ENCODE measurements around the gene CERT1.
A peak's percentile ranks its signal among the peaks of the same experiment; 100 is the strongest.
"Not testable (repeated sequence)": the region's sequence is repeated elsewhere in the genome, so short reads cannot be mapped to it uniquely, and the experiment has no call there.

Gene CERT1

GRCh38 chr5:75355236-75355635, 156.2 kb downstream of the CERT1 start:
- DNase-seq (ENCODE audit: low read depth, low spot score) = no peak

GRCh38 chr5:75351139-75351926, 160.1 kb downstream of the CERT1 start:
- DNase-seq (ENCODE audit: low read depth, low spot score) = no peak

DNA sequence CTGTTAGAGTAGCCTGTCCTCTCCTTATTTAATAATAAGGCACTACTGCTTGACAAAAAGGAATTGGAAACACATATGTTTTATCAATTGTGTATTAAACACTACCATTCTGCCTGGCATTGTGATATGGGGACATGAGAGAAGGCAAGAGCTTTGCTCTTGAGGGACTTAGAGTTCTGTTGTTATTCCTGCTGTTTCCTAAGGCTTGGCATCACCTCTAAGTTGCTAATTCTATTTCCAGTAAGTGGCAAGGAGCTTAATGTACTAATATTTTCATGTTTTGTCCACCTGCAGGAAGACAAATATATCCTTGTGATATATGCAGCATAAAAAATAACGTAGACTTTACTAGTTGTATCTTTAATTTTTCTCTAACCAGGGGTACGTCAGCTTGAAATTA, 161.8 kb downstream of the CERT1 start:
- DNase-seq (ENCODE audit: low read depth, low spot score) = no peak

- DNase-seq (ENCODE audit: low read depth, low spot score) = no peak
Measured at GRCh38 chr5:75348241-75348640, 163.2 kb downstream of the CERT1 start.

GRCh38 chr5:75342836-75343235, 168.6 kb downstream of the CERT1 start:
- DNase-seq (ENCODE audit: low read depth, low spot score) = no peak

- DNase-seq (ENCODE audit: low read depth, low spot score) = no peak
Measured at GRCh38 chr5:75341934-75342333, 169.5 kb downstream of the CERT1 start.

- DNase-seq (ENCODE audit: low read depth, low spot score) = no peak
Measured at GRCh38 chr5:75340714-75341478, 170.5 kb downstream of the CERT1 start.

DNA sequence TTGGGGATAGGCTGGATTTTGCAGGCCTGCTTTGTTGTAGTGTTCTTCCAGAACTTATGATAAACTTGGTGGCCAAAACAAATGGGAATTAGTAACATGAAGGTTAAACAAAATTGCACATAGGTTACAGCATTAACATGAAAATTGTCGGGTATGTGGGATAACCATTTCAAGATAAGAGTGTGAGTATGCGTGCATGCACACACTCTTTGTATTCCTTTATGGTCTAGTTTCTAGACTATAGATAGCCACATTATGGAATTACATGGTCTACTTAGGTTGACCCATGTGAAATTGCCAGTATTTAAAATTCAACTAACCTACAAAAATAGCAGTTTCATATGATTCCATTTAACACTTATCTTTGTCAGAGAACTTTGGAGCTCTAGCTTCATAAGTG, 173.0 kb downstream of the CERT1 start:
- no peak for DNase-seq (ENCODE audit: low read depth, low spot score)

DNA sequence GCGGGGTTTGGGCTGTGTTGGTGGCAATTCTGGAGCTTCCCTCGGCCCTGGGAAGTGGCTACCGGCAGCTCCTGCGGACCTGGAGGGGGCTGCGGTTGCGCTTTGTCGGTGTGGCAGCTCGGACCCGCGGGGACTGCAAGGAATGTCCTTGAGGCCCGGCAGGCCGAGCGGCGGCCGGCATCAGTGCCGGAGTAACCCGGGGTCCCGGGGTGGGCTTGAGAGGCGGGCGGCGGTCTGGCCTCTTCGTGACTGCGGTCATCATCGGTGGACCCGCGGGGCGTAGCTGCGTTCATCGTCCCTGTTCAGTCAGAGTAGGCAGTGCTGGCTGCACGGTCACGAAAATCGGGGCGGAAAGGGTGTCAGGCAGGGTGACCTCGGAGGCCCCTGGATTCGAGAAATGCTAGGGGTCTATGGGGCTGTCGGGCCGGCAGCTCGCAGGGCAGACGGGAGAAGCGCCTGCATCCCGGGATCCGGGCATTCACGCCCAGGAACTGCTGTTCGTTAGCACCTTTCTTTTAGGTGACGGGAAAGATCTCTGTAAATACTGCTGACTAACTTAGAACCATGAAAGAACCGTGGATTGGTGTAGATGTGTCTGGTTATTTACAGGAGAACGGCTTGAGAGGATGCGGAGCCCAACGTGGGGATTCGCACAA, 173.9 kb downstream of the CERT1 start:
- no peak for DNase-seq (ENCODE audit: low read depth, low spot score)

DNA sequence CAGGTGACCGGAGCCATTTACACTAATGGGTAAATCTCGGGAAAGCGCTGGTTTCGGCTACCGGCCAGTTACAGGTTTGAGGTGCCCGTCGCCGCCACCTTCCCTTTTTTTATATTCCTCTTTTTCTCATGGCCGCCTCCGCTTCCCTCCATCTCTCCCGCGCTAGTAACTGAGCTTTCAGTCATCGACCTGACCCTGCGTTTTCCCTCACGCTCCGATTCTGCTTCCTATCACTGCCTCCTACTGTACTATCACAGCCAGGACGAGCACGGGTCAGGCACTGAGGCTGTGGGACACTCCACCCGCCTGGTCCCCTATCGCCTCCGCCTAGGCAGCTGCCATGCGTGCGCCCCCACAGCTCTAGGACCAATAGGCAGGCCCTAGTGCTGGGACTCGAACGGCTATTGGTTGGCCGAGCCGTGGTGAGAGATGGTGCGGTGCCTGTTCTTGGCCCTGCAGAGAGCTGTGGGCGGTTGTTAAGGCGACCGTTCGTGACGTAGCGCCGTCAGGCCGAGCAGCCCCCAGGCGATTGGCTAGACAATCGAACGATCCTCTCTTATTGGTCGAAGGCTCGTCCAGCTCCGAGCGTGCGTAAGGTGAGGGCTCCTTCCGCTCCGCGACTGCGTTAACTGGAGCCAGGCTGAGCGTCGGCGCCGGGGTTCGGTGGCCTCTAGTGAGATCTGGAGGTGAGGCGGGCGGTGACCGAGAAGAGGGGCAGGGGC, 174.7 kb downstream of the CERT1 start, which contains the start of gene HMGCR:
Gene HMGCR, plus strand, starts transcription at position 606 of the 722 bp plus-strand sequence. CDS start 5,386 bp downstream, outside the sequence.
- DNase-seq (ENCODE audit: low read depth, low spot score) = peak; percentile 99

GRCh38 chr5:75335952-75336614, 175.3 kb downstream of the CERT1 start:
- no peak for DNase-seq (ENCODE audit: low read depth, low spot score)

DNA sequence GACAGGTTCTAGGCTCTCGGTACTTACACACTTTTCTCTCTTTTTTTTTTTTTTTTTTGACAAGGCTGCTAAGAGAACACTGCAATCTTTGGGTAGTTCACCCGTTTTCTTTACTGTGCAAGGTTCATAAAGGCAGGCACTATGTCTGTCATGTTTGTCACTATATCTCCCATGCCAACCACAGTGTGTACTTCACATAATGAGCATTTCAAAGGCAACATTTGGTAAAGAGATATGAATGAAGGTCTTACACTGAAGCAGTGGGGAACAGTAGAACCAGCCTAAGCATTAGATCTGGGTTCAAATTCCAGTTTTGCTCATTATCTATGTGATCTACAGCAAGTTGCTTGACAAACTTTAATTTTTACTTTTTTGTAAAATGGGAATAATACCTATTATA, 175.9 kb downstream of the CERT1 start:
- DNase-seq (ENCODE audit: low read depth, low spot score) = no peak

DNA sequence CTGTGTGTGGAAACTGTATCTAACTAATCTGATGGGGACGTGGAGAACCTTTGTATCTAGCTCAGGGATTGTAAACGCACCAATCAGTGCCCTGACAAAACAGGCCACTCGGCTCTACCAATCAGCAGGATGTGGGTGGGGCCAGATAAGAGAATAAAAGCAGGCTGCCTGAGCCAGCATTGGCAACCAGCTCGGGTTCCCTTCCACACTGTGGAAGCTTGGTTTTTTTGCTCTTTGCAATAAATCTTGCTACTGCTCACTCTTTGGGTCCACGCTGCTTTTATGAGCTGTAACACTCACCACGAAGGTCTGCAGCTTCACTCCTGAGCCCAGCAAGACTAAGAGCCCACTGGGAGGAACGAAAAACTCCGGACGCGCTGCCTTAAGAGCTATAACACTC, 177.0 kb downstream of the CERT1 start:
- DNase-seq (ENCODE audit: low read depth, low spot score) = not testable (repeated sequence)

GRCh38 chr5:75333759-75334158, 177.7 kb downstream of the CERT1 start:
- DNase-seq (ENCODE audit: low read depth, low spot score) = not testable (repeated sequence)

DNA sequence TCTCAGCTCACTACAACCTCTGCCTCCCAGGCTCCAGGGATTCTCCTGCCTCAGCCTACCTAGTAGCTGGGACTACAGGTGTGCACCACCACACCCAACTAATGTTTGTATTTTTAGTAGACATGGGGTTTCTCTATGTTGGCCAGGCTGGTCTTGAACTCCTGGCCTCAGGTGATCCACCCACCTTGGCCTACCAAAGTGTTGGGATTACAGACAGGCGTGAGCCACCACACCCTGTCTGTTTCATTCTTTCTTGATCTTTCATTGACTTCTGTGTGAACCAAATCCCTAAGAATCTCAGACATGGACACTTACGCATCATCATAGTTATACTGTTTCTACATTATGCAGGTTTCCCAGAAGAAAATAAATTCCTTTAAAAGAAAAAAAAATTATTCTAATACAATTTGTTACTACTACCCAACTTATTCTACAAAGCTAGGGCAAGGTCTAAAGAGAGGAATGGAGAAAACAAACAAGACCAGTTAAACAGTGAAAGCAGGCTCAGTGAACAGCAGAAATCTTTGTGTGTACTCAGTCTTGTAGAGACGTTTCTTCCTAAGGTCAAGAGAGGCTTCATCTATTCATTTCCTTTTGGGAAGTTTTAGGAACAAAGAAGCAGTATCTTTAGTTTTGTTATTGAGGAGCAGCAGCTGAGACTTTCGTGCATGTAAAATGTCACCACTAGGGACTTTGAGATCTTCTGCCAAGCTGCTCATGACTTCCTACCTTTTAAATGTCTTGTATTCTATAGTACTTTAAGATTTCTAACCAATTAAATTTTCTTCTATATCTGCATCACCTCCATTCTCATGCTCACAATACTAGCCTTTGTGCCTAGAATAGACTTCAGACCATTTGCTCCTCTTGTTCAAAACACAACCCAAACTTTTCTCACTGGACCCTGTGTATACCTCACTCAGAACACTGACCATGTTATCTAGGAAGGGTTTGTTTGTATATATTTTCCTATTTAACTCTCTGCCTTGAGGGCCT, 180.0 kb downstream of the CERT1 start:
- DNase-seq (ENCODE audit: low read depth, low spot score) = no peak

GRCh38 chr5:75330404-75330803, 181.0 kb downstream of the CERT1 start:
- DNase-seq (ENCODE audit: low read depth, low spot score) = no peak

Data from iPS DF 19.7 (cell line).